Erythroblast (primary cell): ENCODE results near the gene PRELP.

ENCODE experiments used
- DNase-seq, 2 experiments: peaks; one replicate each; lab custom pipeline; 2025; lab: John Stamatoyannopoulos, UW
- GATA1 ChIP-seq: IDR thresholded peaks from 2 replicates; pipeline ENCODE4 v1.6.1; 2011; ENCODE audit warnings: low read depth, mild to moderate bottlenecking, control low read depth, low read length, moderate library complexity
- POLR2A ChIP-seq: IDR thresholded peaks from 2 replicates; pipeline ENCODE4 v1.6.1; 2011; ENCODE audit warnings: mild to moderate bottlenecking, low read length

Gene PRELP

DNA sequence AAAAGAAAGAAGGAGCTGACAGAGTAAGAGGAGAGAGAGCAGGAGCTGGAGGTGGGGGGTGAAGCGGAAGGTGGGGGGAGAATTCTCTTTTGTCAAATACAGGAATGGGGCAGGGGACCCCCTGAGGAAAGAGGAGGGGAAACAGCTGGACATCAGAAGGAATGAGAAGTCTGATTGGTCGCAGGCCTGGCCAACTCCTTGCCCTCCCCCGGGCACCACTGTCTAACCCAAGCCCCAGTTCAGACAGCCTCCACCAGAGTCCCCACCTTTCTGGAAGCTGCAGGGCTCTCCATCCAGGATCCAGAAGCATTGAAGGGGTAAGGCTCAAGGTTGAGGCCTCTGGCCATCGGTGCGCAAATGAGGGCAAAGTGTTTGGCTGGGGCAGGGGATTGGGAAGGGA lies 18.3 kb downstream of the PRELP start, which contains the start of gene OPTC:
TSS of gene OPTC (plus strand) at position 253 of the 400 bp plus-strand sequence. CDS start 1,853 bp downstream, outside the sequence.
- TF ChIP-seq POLR2A, result no peak
- no peak for TF ChIP-seq GATA1
- no peak for DNase-seq

DNA sequence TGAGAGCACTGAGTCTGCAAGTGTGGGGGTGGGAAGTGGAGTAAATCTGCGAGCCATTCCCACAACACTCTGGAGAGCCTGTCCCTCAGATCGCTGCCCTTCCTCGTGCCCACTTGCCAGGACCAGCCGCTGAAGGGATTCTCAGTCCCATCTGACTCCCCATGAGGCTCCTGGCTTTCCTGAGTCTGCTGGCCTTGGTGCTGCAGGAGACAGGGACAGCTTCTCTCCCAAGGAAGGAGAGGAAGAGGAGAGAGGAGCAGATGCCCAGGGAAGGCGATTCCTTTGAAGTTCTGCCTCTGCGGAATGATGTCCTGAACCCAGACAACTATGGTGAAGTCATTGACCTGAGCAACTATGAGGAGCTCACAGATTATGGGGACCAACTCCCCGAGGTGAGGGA lies 20.2 kb downstream of the PRELP start:
- TF ChIP-seq POLR2A (no peak), GATA1 (no peak)
- no peak for DNase-seq

DNA sequence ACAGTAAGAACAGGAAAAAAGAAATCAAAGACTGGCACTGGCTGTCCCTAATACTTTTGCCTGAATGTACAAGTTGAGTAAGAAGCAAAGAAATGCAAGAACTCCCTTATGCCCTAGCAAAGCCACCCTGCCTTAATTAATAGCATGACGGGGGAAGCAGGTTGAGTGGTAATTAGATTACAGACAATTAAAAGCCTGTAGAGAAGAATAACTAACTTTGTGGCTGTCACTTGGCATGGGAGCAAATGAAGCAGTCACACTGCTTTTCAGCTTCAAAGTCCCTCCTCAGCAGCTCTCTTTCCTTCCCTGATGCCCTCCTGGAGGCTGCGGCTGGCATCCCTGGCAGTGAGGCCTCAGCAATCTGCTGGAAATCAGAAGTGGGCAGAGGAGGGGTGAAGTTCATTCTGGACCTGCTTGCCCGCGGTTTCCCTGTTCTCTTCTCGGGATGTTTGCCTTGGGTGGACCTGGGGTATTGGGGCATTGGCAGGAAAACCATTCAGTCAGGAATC lies 21.7 kb downstream of the PRELP start:
- TF ChIP-seq GATA1 (no peak), POLR2A (no peak)

GRCh38 chr1:203499643-203500278 lies 24.2 kb downstream of the PRELP start:
- TF ChIP-seq POLR2A (no peak), GATA1 (no peak)
- DNase-seq, result no peak

More for the DNA sequence above, 21.7 kb downstream of the PRELP start:
- no peak for DNase-seq

DNA sequence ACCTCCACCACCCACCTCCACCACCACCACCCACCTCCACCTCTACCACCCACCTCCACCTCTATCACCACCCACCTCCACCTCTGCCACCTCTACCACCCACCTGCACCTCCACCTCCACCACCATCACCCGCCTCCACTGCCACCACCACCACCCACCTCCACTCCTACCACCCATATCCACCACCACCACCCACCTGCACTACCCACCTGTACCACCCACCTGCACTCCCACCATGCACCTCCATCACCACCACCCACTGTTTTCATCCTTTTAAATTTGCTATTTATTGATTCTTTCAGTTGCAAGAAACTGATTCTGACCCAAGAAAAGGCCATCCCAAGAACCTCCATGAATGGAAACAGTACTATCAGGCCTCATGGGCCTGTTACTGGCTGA lies 24.7 kb downstream of the PRELP start:
- no peak for DNase-seq
- TF ChIP-seq POLR2A (no peak), GATA1 (no peak)

DNA sequence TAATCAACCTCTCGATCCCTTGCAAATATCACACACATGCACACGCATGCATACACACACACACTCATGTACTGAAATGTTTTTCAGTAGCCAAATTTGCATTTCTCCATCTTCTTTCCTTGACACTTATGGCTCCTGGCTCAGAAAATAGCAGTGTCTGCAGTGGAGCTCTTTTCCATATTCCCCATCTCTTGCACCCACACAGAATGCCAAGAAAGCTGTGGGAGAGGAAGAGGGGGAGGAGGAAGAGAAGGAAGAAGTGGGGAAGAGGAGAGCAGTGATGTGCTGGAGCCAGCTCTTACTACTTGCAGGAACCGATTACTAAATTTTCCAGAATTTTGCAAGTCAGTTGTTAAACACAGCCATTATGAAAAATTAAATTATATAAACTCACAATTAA lies 28.2 kb downstream of the PRELP start:
- no peak for TF ChIP-seq POLR2A
- no peak for DNase-seq

- TF ChIP-seq POLR2A, result no peak
- no peak for TF ChIP-seq GATA1
- peak; percentile 56 to 84 for DNase-seq
Measured at GRCh38 chr1:203504400-203505250, 29.0 kb downstream of the PRELP start.

DNA sequence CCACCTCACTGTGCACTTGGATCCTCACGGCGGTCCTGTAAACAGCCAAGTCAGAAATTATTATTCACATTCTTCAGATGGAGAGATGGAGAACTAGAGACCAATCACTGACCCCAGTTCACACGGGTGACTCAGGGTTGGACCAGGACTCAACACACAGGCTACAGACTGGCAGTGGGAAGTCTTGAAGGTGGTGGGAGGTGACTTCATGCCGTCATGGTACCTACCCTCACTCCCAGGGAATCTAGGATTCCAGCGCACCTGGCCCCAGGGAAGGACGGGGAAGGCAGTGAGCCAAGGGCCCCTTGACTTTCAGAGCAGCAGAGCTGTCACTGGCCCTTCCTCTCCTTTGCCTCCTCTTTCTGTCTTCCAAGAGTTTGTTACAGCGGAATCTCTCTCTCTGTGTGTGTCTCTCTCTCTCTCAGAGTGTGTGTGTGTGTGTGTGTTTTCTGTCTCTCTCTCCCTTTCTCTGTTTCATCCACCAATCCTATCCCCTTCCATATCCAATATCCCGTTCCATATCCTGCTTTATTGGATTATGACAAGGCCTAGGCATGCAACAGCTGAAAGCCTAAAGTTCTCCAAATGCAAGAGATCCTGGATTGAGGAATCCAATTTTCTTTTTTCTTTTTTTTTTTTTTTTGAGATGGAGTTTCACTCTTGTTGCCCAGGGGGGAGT lies 30.1 kb downstream of the PRELP start:
- TF ChIP-seq POLR2A (no peak), GATA1 (no peak)
- no peak for DNase-seq

DNA sequence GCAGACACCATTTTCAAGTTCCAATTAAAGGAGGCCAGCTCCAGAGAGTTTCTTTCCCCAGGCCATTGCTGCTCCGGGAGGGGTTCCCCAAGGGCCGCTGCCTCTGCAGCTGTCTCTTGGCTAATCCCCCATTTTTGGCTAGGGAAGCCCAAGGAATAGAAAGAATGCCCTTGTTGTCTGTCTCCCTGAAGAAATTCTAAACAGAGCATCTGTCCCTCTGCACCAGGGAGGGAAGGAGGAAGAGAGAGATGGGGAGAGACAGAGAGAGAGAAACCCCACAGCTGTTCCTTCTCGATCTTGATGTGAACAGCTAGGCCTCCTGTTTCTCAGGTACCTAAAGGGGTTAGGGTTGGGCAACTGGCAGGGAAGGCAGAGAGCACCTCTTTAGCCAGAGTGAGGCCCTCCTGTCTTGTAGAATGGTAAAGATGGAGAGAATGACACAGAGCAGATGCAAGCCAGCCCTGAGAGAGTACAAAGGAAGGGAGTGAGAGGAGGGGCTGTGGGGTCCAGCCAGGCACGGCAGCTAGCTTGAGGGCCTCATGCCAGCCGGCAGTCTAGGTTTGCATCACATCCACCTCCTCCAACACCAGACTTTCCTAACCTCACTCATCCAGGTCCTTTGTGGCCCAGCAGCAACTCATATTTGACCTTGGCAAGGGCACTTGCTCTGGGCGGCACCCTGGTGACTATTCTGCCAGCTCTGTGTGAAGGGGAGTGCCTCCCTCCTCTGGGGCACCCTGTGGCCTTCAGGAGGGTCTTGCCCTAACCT lies 31.4 kb downstream of the PRELP start:
- no peak for TF ChIP-seq GATA1
- TF ChIP-seq POLR2A, result no peak
- no peak for DNase-seq

DNA sequence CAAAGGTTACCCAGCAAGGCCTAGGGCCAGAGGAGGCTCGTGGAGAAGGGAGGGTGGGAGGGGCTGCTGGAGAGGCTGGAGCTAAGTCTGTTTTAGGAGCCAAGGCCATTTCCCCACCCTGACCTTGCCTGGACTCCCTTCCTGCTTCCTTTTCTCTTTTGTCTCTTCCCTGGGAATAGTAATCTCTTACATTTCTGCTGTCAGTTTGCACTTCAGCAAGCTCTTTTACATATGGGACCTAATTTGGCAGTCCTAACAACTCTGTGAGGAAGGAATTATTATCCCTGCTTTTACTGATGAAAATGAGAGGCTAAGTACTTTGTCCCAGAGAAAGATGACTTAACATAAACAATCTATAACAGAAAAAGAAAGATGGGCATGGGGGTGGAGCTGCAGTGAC lies 32.2 kb downstream of the PRELP start:
- no peak for DNase-seq
- TF ChIP-seq POLR2A, result no peak
- TF ChIP-seq GATA1, result no peak

GRCh38 chr1:203508463-203509073 lies 33.0 kb downstream of the PRELP start:
- no peak for DNase-seq
- TF ChIP-seq GATA1 (no peak), POLR2A (no peak)

DNA sequence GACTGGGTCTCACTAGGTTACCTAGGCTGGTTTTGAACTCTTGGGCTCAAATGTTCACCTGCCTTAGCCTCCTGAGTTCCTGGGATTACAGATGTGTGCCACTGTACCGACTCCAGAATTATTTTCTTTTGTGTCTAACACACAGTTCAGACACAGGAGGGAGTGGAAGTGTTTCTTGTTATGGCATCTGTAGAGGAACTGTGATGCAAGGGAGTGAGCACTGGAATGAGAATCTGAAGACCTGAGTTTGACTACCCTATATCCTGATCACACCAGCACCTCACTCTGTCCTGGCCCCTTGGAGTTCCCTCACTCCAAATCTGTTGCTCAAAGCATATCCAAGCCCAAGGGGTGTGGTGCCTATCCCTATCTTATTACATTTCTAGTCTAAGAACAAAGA lies 33.5 kb downstream of the PRELP start:
- no peak for DNase-seq
- no peak for TF ChIP-seq POLR2A
- TF ChIP-seq GATA1, result no peak

- no peak for TF ChIP-seq GATA1
- TF ChIP-seq POLR2A, result no peak
- no peak for DNase-seq
Measured at GRCh38 chr1:203511513-203511912, 35.9 kb downstream of the PRELP start.
